Tracheal epithelial cell (primary cell): Measurements from ENCODE around the gene DIPK1C. TPM values are rescaled to one million over a fixed set of nuclear protein-coding genes. Genes with fewer than 3 reads are reported as not detected.

Source experiments
- total RNA-seq: library from RNA; depleted of rRNA; stranded (reverse); fragments of >200 nt; gene quantifications from 2 replicates; pipeline ENCODE4 v1.2.1, GENCODE V29; 2014

DIPK1C gene
- not detected in 2 replicates for total RNA-seq

GRCh38 chr18:74457043-74457724 is at the start of gene DIPK1C:
TSS of gene DIPK1C (minus strand) at chr18:74457308. CDS start at chr18:74457259, 49 bp downstream.

GRCh38 chr18:74495581-74496507 is 38.7 kb upstream of the DIPK1C start, which contains the start of gene CNDP2:
TSS of gene CNDP2 (plus strand) at chr18:74496363. CDS start at chr18:74499974, 3,611 bp downstream.

Other genes starting within 250 kb of the DIPK1C start
- gene CYB5A, start 165.3 kb downstream of the DIPK1C start, total RNA-seq = 35.0 and 80.2 TPM in 2 replicates
- not detected in 2 replicates for gene C18orf63, start 141.5 kb downstream of the DIPK1C start, total RNA-seq
- gene CNDP2, start 39.1 kb upstream of the DIPK1C start, total RNA-seq = 45.6 and 164 TPM in 2 replicates
- not detected in 2 replicates for gene CNDP1, start 77.2 kb upstream of the DIPK1C start, total RNA-seq
- gene ZNF407, start 140.6 kb upstream of the DIPK1C start, total RNA-seq = 6.8 and 11.3 TPM in 2 replicates